Measurements from ENCODE around the gene PIAS1.

DNA sequence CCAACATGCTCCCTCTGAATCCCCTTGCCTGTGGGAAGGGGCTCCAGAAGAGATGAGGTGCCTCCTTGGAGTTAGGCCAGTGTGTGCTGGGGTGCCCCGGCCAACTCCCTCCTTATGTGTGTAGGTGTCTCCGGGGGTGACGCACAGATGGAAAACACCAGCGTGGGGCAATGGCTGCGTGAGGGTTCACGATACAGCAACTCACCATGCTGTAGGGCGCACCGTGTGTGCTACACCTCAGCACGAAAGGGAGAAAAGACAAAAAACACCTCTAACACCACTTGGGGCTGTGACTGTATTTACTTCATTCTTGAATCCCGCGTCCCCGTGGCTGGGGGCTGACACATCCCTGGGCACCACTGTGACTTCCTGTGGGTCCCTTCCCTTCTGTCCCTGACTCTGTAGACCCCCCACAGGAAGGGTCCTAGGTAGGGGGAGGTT is 152.6 kb downstream of the PIAS1 start:
- TF ChIP-seq CTCF (conservative IDR thresholded peaks at IDR 0.05; ENCODE audit: low read length) (no peak), EZH2phosphoT487 (IDR thresholded peaks at IDR 0.05; ENCODE audit: borderline replicate concordance, low read depth, low read length) (no peak)
